Liver (tissue), 3 donors: ENCODE measurements around the gene ZSWIM6.

Source experiments
- CTCF ChIP-seq: fragments of 150-350 bp; IDR thresholded peaks from 2 replicates; pipeline ENCODE4 v1.5.1; 2017; ENCODE audit warnings: improper control_type of control experiment, low read depth, low read length; ENCODE audit not compliant: missing input control
- JUND ChIP-seq, 2 donors: IDR thresholded peaks; 2 replicates each; pipeline ENCODE4 v1.6.1; 2016; ENCODE audit warnings: antibody characterized with exemption in 2 of 2
- NR2F2 ChIP-seq: IDR thresholded peaks from 2 replicates; pipeline ENCODE4 v1.6.1; 2016; ENCODE audit warnings: antibody characterized with exemption
- RAD21 ChIP-seq, 2 donors: IDR thresholded peaks; 2 replicates each; pipeline ENCODE4 v1.6.1; 2016; ENCODE audit warnings: antibody characterized with exemption in 2 of 2, mild to moderate bottlenecking in 2 of 2
- REST ChIP-seq: IDR thresholded peaks from 2 replicates; pipeline ENCODE4 v1.6.1; 2016; ENCODE audit warnings: antibody characterized with exemption, mild to moderate bottlenecking
- SP1 ChIP-seq: IDR thresholded peaks from 2 replicates; pipeline ENCODE4 v1.6.1; 2018; ENCODE audit warnings: antibody characterized with exemption, mild to moderate bottlenecking
- TAF1 ChIP-seq: conservative IDR thresholded peaks from 2 replicates; pipeline ENCODE4 v1.6.1; 2016; ENCODE audit warnings: antibody characterized with exemption, mild to moderate bottlenecking
- YY1 ChIP-seq: IDR thresholded peaks from 2 replicates; pipeline ENCODE4 v1.6.1; 2016; ENCODE audit warnings: antibody characterized with exemption, mild to moderate bottlenecking
- TF ChIP-seq, protein P1 (sequence below): IDR thresholded peaks from 2 replicates; pipeline ENCODE4 v1.6.1; 2016; ENCODE audit warnings: antibody characterized with exemption
- TF ChIP-seq, protein P2 (sequence below): IDR thresholded peaks from 2 replicates; pipeline ENCODE4 v1.6.1; 2016; ENCODE audit warnings: antibody characterized with exemption
- donor health status: healthy.
- donor health status: healthy.

DNA sequence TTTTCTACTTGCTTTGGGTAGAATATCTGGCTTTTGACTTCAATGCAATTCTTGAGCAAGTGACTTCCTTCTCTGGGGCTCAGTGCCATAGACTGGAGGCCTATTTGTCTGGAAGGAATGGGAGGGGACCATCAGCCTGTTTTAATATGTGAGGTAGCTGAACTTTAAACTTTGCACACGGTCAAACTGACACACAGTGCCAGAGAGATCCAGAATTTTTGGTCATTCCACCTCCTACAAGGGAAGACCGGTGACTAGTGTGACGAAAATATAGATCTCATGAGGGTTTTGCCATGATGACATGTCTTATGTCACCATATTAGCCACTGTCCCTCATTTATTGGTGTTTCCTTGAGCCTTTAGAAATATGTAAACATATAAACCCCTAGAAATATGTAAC is 44.6 kb upstream of the ZSWIM6 start:
- TF ChIP-seq SP1 (no peak), YY1 (no peak), CTCF (no peak), REST (no peak), RAD21 (IDR thresholded peaks at IDR 0.05) (no peak), JUND (IDR thresholded peaks at IDR 0.05) (no peak), TAF1 (no peak), NR2F2 (no peak)
- TF ChIP-seq, protein P1, sequence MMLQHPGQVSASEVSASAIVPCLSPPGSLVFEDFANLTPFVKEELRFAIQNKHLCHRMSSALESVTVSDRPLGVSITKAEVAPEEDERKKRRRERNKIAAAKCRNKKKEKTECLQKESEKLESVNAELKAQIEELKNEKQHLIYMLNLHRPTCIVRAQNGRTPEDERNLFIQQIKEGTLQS: no peak
- TF ChIP-seq, protein P2, sequence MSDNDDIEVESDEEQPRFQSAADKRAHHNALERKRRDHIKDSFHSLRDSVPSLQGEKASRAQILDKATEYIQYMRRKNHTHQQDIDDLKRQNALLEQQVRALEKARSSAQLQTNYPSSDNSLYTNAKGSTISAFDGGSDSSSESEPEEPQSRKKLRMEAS: no peak
